IPS-18c (cell line): ENCODE results near the gene PRPF8.

Experiments
- H3K4me3 ChIP-seq: 2 replicates; pipeline ENCODE4 v1.7.0; 2013; ENCODE audit warnings: low read depth, mild to moderate bottlenecking, low read length, moderate library complexity; ENCODE audit not compliant: insufficient read depth
- H3K9me3 ChIP-seq: one replicate; pipeline ENCODE4 v1.6.1; 2013; ENCODE audit warnings: mild to moderate bottlenecking, low read length, moderate library complexity; ENCODE audit not compliant: control insufficient read depth, insufficient read depth

PRPF8 gene

GRCh38 chr17:1650731-1651558, 33.7 kb downstream of the PRPF8 start:
- Histone ChIP-seq H3K9me3 (no peaks in the 10 kb centered on the region), H3K4me3 (no peak overlapping the region)

DNA sequence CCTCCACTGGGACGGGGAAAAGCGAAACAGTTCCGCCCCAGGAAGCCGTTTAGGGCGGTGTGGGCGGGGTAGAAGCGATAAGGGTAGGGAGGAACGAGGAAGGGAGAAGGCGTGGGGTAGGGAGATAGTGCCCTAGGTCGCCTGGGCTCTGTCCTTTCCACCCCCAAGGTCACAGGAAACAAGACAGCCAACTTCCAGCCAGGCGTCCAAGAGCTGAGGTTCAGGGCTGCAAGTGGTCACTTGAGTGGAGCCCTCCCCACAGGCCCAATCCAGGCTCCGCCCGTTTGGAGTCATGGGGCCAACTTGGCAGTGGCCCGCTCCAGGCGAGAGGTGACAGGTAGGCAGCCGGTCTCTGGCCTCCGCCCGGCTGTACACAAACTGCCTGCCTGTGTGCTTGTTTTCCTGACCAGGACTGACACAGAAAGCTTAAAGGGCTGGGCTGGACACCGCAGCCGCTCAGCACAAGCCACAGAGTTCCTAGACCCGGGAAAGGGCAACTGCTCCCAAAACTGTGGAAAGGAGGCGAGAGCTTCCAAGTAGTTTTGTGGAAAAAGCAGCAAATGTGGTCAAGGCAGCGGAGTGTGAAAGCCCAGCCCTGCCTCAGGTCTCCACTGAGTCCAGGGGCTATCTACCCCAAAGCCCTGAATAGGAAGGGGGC, 34.7 kb downstream of the PRPF8 start, which contains the start of gene RILP:
Gene RILP (minus strand): TSS at position 23 of the 658 bp plus-strand sequence. CDS start 62 bp downstream, outside the sequence.
- no peaks in the 10 kb centered on the region for H3K9me3 ChIP-seq
- peak within 1 kb of the TSS; percentile 75 for H3K4me3 ChIP-seq

DNA sequence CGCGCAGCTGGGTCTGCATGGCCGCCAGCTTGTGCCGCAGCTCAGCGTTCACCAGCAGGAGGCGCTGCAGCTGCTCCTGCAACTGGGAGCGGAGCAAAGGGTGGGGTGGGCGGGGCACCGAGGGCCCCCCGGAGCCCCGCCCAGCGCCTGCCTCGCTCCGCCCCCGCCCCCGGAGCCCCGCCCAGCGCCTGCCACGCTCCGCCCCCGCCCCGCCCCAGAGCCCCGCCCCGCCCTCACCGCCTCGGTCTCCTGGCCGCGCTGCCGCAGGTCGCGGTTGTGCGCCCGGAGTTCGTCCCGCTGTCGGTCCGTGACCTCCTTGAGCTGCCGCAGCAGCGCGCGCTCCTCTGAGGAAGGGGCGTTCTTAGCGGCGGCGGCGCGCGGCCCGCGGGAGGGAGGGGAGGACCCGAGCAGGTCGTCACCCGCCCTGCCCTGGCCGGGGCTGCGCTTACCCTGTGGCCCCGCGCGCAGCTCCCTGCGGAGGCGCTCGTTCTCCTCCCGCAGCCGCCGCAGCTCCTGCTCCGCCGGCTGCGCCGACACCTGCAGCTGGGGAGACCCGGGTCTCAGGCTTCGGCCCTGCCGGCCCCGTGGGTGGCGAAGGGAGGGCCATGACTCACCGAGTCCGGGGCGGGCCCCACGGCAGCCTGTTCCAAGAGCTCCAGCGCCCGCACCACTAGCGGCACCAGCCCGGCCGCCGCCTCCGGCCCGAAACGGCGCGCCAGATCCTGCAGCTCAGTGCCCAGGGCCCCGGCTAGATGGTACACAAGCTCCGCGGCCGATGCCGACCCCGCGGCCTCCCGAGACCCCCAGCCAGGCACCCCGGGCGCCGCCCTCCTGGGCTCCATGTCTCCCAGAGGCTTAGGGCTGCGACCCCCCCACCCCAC, 35.5 kb downstream of the PRPF8 start:
- Histone ChIP-seq H3K4me3 (peak overlapping the region; percentile 75), H3K9me3 (no peaks in the 10 kb centered on the region)

- H3K4me3 ChIP-seq, result peak overlapping the region; percentile 71
- H3K9me3 ChIP-seq, result no peaks in the 10 kb centered on the region
Observed at GRCh38 chr17:1648173-1648962, 36.3 kb downstream of the PRPF8 start.

- H3K9me3 ChIP-seq, result no peaks in the 10 kb centered on the region
- H3K4me3 ChIP-seq, result peak overlapping the region; percentile 71; the same call in 1 of the 2 replicates
Observed at GRCh38 chr17:1647802-1648171, 36.9 kb downstream of the PRPF8 start.

- no peak overlapping the region for H3K4me3 ChIP-seq
Observed at GRCh38 chr17:1646199-1646875, 38.3 kb downstream of the PRPF8 start.

GRCh38 chr17:1645207-1646171, 39.2 kb downstream of the PRPF8 start, which contains the start of gene SCARF1:
SCARF1 (minus strand) TSS chr17:1645732; CDS start chr17:1645697, 35 bp downstream.
- Histone ChIP-seq H3K4me3 (no peak within 1 kb of the TSS), H3K9me3 (no peaks in the 10 kb centered on the region)

More at GRCh38 chr17:1646199-1646875, 38.3 kb downstream of the PRPF8 start:
- no peaks in the 10 kb centered on the region for H3K9me3 ChIP-seq

DNA sequence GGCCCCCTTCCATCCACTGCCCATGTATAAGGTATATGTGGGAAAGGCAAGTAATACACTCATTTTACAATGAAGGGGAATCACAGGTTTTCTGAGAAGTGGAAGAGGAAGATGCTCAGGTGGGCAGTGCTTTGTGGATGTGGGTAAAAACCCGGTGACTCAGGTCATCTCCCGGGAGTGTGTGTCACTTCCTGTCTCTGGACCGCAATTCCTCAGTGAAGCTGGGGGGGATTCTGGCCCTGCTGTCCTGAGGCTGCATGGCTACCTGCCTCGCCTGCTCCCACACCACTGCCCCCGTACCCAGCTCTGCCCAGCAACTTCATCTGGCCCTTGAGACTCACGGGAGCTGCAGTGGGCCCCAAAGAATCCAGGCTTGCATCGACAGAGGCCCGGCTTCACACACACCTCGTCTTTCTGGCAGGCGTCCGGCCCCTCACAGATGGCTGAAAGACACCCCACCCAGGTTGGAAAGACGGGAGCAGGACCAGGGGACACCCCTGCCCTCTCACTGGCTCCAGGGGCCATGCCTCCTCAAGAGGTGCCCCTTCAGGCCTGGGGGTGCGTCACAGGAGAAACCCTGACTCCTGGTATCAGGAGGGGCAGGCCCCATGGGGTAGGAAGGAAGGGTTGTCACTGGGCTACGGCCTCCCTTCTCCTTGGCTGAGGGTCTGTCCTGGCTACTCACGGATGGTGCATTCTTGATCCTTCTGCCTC, 40.0 kb downstream of the PRPF8 start:
- Histone ChIP-seq H3K4me3 (no peak overlapping the region), H3K9me3 (no peaks in the 10 kb centered on the region)

- no peaks in the 10 kb centered on the region for H3K9me3 ChIP-seq
- H3K4me3 ChIP-seq, result peak overlapping the region; percentile 43
Observed at GRCh38 chr17:1643999-1644492, 40.6 kb downstream of the PRPF8 start.

DNA sequence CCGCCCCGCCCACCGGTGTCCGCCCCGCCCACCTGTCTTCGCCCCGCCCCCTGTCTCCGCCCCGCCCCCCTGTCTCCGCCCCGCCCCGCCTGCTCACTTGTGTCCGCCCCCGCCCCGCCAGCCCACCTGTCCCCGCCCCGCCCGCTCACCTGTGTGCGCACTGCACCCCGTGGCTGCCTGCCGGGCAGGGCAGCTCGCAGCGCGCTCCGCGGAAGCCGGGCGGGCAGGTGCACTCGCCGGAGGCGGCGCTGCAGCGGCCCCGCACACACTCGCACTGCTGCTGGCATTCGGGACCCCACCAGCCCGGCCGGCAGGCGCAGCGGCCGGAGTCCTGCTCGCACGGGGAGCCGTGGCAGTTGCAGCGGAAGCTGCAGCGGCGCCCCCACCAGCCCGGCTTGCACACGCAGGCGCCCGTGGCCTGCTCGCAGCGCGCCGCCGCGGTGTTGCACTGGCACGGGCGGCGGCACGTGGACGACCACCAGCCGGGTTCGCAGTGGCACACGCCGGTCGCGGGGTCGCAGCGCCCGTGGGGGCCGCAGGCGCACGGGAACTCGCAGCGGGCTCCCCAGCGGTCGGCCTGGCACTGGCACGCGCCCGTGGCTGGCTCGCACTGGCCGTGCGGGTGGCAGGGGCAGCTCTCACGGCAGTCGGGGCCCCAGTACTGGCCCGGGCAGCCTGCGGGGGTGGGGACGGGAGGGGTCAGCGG, 41.2 kb downstream of the PRPF8 start:
- Histone ChIP-seq H3K9me3 (no peaks in the 10 kb centered on the region), H3K4me3 (peak overlapping the region; percentile 43)

- Histone ChIP-seq H3K9me3 (no peaks in the 10 kb centered on the region), H3K4me3 (no peak overlapping the region)
Observed at GRCh38 chr17:1641065-1641403, 43.6 kb downstream of the PRPF8 start.

DNA sequence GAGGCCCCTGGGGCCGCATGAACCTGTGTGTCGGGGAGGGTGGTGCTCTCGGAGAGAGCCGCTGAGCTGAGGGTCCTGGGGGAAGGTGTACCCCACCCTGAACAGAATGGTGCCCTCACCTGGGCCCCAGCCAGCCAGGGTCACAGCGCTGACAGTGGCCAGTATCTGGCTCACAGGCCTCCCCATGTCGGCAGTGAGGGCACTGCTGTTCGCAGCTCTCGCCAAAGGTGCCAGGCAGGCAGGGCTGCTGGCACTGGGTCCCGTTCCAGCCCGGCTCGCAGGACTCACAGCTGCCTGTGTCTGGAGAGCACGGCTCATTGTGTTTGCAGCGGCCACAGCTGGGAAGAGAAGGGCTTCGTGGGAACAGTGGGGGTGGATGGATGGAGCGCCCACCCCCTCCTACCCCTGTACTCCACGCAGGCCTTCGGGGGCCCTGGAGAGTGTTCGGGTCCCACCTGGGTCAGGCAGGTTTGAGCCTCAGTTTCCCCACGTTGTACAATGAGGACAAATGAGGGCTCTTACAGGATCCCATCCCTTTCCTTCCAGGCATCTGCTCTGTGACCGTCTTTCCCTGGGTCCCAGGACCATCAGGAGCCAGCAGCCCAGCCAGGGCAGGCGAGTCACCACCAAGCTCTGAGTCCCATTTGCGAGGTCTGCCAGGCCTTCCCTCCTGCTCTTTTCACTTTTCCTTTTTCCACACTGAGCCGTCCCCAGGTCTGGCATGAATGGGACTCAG, 44.2 kb downstream of the PRPF8 start:
- Histone ChIP-seq H3K4me3 (no peak overlapping the region), H3K9me3 (no peaks in the 10 kb centered on the region)

- no peaks in the 10 kb centered on the region for H3K9me3 ChIP-seq
- H3K4me3 ChIP-seq, result no peak overlapping the region
Observed at GRCh38 chr17:1639549-1640180, 45.0 kb downstream of the PRPF8 start.
